Measurements from ENCODE around the gene LRRC52.

DNA sequence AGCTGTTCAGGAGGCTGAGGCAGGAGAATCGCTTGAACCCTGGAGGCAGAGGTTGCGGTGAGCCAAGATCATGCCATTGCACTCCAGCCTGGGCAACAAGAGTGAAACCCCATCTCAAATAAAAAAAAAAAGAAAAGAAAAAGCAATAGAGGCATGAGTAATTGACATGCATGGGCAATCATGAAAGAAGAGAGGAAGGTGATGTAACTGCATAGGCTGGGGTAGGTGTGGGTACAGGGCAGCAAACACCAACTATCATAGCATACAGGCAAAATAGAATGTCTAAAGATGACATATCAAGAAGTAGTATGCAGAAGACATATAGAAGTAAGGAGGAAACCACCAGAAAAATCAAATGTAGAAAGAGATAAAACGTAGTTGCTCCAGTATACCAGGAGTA is 68.3 kb downstream of the LRRC52 start:
- TF ChIP-seq, protein P1, sequence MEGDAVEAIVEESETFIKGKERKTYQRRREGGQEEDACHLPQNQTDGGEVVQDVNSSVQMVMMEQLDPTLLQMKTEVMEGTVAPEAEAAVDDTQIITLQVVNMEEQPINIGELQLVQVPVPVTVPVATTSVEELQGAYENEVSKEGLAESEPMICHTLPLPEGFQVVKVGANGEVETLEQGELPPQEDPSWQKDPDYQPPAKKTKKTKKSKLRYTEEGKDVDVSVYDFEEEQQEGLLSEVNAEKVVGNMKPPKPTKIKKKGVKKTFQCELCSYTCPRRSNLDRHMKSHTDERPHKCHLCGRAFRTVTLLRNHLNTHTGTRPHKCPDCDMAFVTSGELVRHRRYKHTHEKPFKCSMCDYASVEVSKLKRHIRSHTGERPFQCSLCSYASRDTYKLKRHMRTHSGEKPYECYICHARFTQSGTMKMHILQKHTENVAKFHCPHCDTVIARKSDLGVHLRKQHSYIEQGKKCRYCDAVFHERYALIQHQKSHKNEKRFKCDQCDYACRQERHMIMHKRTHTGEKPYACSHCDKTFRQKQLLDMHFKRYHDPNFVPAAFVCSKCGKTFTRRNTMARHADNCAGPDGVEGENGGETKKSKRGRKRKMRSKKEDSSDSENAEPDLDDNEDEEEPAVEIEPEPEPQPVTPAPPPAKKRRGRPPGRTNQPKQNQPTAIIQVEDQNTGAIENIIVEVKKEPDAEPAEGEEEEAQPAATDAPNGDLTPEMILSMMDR (IDR thresholded peaks at IDR 0.05), result no peak
- TF ChIP-seq EP300 (IDR thresholded peaks at IDR 0.05; ENCODE audit: low read depth), result no peak

Data from transverse colon (tissue), 3 donors.